Stimulated activated memory B cell treated with anti-CD40 and anti-IgM and Interleukin-4, amounts not matched to agents 10 μg/mL and 1 μg/mL and 100 μg/mL, for 72 hours (primary cell): ENCODE results near the gene PKMYT1.

Experiments used
- ATAC-seq: fragments of 150-1000 bp; cut with Tn5 transposase; 2 replicates; pipeline ENCODE4 v1.10.0; 2021
- H3K27ac Mint-ChIP-seq: one replicate; pipeline ENCODE4 v1.8.0; 2022; ENCODE audit warnings: mild to moderate bottlenecking, mixed read lengths
- H3K27me3 Mint-ChIP-seq: one replicate; pipeline ENCODE4 v1.8.0; 2022; ENCODE audit warnings: mixed read lengths
- H3K36me3 Mint-ChIP-seq: one replicate; pipeline ENCODE4 v1.8.0; 2022; ENCODE audit warnings: mixed read lengths
- H3K4me1 Mint-ChIP-seq: one replicate; pipeline ENCODE4 v1.8.0; 2022; ENCODE audit warnings: mixed read lengths
- H3K4me3 Mint-ChIP-seq: one replicate; pipeline ENCODE4 v1.8.0; 2022; ENCODE audit warnings: mild to moderate bottlenecking, moderate library complexity, mixed read lengths
- H3K9me3 Mint-ChIP-seq: one replicate; pipeline ENCODE4 v1.8.0; 2022; ENCODE audit warnings: mixed read lengths

Gene PKMYT1

GRCh38 chr16:3009568-3010390 lies 29.5 kb upstream of the PKMYT1 start:
- Mint-ChIP-seq H3K36me3 (no peaks in the 10 kb centered on the region), H3K4me1 (peaks cover 27% of the 10 kb centered on the region), H3K27ac (no peak overlapping the region), H3K27me3 (peaks cover 78% of the 10 kb centered on the region), H3K9me3 (no peaks in the 10 kb centered on the region), H3K4me3 (no peak overlapping the region)
- no peak for ATAC-seq

GRCh38 chr16:3008690-3009037 lies 28.4 kb upstream of the PKMYT1 start:
- Mint-ChIP-seq H3K36me3 (no peaks in the 10 kb centered on the region), H3K9me3 (no peaks in the 10 kb centered on the region), H3K27ac (no peak overlapping the region), H3K27me3 (peaks cover 71% of the 10 kb centered on the region), H3K4me3 (no peak overlapping the region), H3K4me1 (peaks cover 30% of the 10 kb centered on the region)
- no peak for ATAC-seq

GRCh38 chr16:3007957-3008689 lies 27.9 kb upstream of the PKMYT1 start:
- H3K36me3 Mint-ChIP-seq: no peaks in the 10 kb centered on the region
- no peaks in the 10 kb centered on the region for H3K9me3 Mint-ChIP-seq
- peaks cover 30% of the 10 kb centered on the region for H3K4me1 Mint-ChIP-seq
- H3K4me3 Mint-ChIP-seq: no peak overlapping the region
- ATAC-seq: no peak
- H3K27me3 Mint-ChIP-seq: peaks cover 66% of the 10 kb centered on the region
- no peak overlapping the region for H3K27ac Mint-ChIP-seq

- Mint-ChIP-seq H3K4me1 (peaks cover 30% of the 10 kb centered on the region), H3K36me3 (no peaks in the 10 kb centered on the region), H3K4me3 (no peak overlapping the region), H3K27me3 (peaks cover 58% of the 10 kb centered on the region), H3K27ac (no peak overlapping the region), H3K9me3 (no peaks in the 10 kb centered on the region)
- no peak for ATAC-seq
These were observed 27.1 kb upstream of the PKMYT1 start for GRCh38 chr16:3007059-3007956.

GRCh38 chr16:3004781-3005284 lies 24.6 kb upstream of the PKMYT1 start:
- Mint-ChIP-seq H3K4me1 (peaks cover 30% of the 10 kb centered on the region), H3K36me3 (no peaks in the 10 kb centered on the region), H3K9me3 (no peaks in the 10 kb centered on the region), H3K27me3 (peaks cover 56% of the 10 kb centered on the region), H3K27ac (no peak overlapping the region), H3K4me3 (peak overlapping the region; percentile 72)
- ATAC-seq: no peak

- peak; percentile 3 for ATAC-seq
- H3K9me3 Mint-ChIP-seq: no peaks in the 10 kb centered on the region
- H3K36me3 Mint-ChIP-seq: no peaks in the 10 kb centered on the region
- H3K4me1 Mint-ChIP-seq: peaks cover 30% of the 10 kb centered on the region
- H3K27ac Mint-ChIP-seq: no peak overlapping the region
- peak overlapping the region; percentile 72 for H3K4me3 Mint-ChIP-seq
- peaks cover 61% of the 10 kb centered on the region for H3K27me3 Mint-ChIP-seq
These were observed 24.1 kb upstream of the PKMYT1 start for GRCh38 chr16:3004319-3004718.

- H3K9me3 Mint-ChIP-seq: no peaks in the 10 kb centered on the region
- H3K4me1 Mint-ChIP-seq: peaks cover 29% of the 10 kb centered on the region
- no peak overlapping the region for H3K27ac Mint-ChIP-seq
- peak; percentile 100 for ATAC-seq
- peak overlapping the region; percentile 59 for H3K4me3 Mint-ChIP-seq
- H3K27me3 Mint-ChIP-seq: peaks cover 64% of the 10 kb centered on the region
- no peaks in the 10 kb centered on the region for H3K36me3 Mint-ChIP-seq
These were observed 23.5 kb upstream of the PKMYT1 start for GRCh38 chr16:3003582-3004270.

GRCh38 chr16:3001316-3001715 lies 21.1 kb upstream of the PKMYT1 start:
- Mint-ChIP-seq H3K27me3 (peaks cover 56% of the 10 kb centered on the region), H3K27ac (no peak overlapping the region), H3K36me3 (no peaks in the 10 kb centered on the region), H3K4me1 (peaks cover 7% of the 10 kb centered on the region), H3K9me3 (no peaks in the 10 kb centered on the region), H3K4me3 (no peak overlapping the region)
- ATAC-seq: no peak

- Mint-ChIP-seq H3K4me3 (no peak overlapping the region), H3K9me3 (no peaks in the 10 kb centered on the region), H3K27me3 (peaks cover 57% of the 10 kb centered on the region), H3K27ac (no peak overlapping the region), H3K4me1 (peaks cover 7% of the 10 kb centered on the region), H3K36me3 (no peaks in the 10 kb centered on the region)
- ATAC-seq: no peak
These were observed 20.3 kb upstream of the PKMYT1 start for GRCh38 chr16:3000540-3000939.

GRCh38 chr16:2999929-3000328 lies 19.7 kb upstream of the PKMYT1 start:
- no peaks in the 10 kb centered on the region for H3K36me3 Mint-ChIP-seq
- H3K9me3 Mint-ChIP-seq: no peaks in the 10 kb centered on the region
- peaks cover 53% of the 10 kb centered on the region for H3K27me3 Mint-ChIP-seq
- no peak overlapping the region for H3K4me3 Mint-ChIP-seq
- ATAC-seq: no peak
- H3K27ac Mint-ChIP-seq: no peak overlapping the region
- H3K4me1 Mint-ChIP-seq: peaks cover 5% of the 10 kb centered on the region

GRCh38 chr16:2996298-2996697 lies 16.1 kb upstream of the PKMYT1 start:
- Mint-ChIP-seq H3K36me3 (no peaks in the 10 kb centered on the region), H3K9me3 (no peaks in the 10 kb centered on the region), H3K27me3 (peaks cover 59% of the 10 kb centered on the region)

GRCh38 chr16:2992383-2993081 lies 12.3 kb upstream of the PKMYT1 start:
- H3K9me3 Mint-ChIP-seq: no peaks in the 10 kb centered on the region
- H3K36me3 Mint-ChIP-seq: no peaks in the 10 kb centered on the region
- no peak for ATAC-seq
- H3K27me3 Mint-ChIP-seq: peaks cover 63% of the 10 kb centered on the region
- H3K4me3 Mint-ChIP-seq: no peak overlapping the region
- no peaks in the 10 kb centered on the region for H3K4me1 Mint-ChIP-seq
- H3K27ac Mint-ChIP-seq: no peak overlapping the region

More at GRCh38 chr16:2996298-2996697, 16.1 kb upstream of the PKMYT1 start:
- Mint-ChIP-seq H3K27ac (no peak overlapping the region), H3K4me3 (no peak overlapping the region), H3K4me1 (no peaks in the 10 kb centered on the region)
- no peak for ATAC-seq

GRCh38 chr16:2991566-2992261 lies 11.5 kb upstream of the PKMYT1 start:
- ATAC-seq: no peak
- H3K27ac Mint-ChIP-seq: no peak overlapping the region
- no peaks in the 10 kb centered on the region for H3K4me1 Mint-ChIP-seq
- H3K27me3 Mint-ChIP-seq: peaks cover 68% of the 10 kb centered on the region
- H3K4me3 Mint-ChIP-seq: no peak overlapping the region
- no peaks in the 10 kb centered on the region for H3K9me3 Mint-ChIP-seq
- no peaks in the 10 kb centered on the region for H3K36me3 Mint-ChIP-seq

- Mint-ChIP-seq H3K27ac (no peak overlapping the region), H3K4me3 (no peak overlapping the region), H3K36me3 (no peaks in the 10 kb centered on the region), H3K9me3 (no peaks in the 10 kb centered on the region), H3K27me3 (peaks cover 66% of the 10 kb centered on the region), H3K4me1 (no peaks in the 10 kb centered on the region)
- no peak for ATAC-seq
These were observed 10.6 kb upstream of the PKMYT1 start for GRCh38 chr16:2990891-2991290.
